Neural cell (in vitro differentiated cells): ENCODE measurements around the gene CADPS2.

Source experiments
- EP300 ChIP-seq: fragments of 450-650 bp; conservative IDR thresholded peaks from 2 replicates; pipeline ENCODE4 v1.6.1; 2014; ENCODE audit warnings: antibody characterized with exemption, mild to moderate bottlenecking, moderate library complexity; ENCODE audit not compliant: poor library complexity, severe bottlenecking
- EZH2 ChIP-seq: fragments of 200-600, 300-800 bp; shearing (Covaris generic), sonication (generic); IDR thresholded peaks from 2 replicates; pipeline ENCODE4 v1.6.1; 2014; ENCODE audit warnings: antibody characterized with exemption, low read length, borderline replicate concordance, mild to moderate bottlenecking; ENCODE audit not compliant: insufficient read depth, poor library complexity, severe bottlenecking
- RAD21 ChIP-seq: fragments of 450-650 bp; conservative IDR thresholded peaks from 2 replicates; pipeline ENCODE4 v1.6.1; 2014; ENCODE audit warnings: antibody characterized with exemption, mild to moderate bottlenecking, moderate library complexity
- TF ChIP-seq, protein P1 (sequence below): fragments of 450-650 bp; IDR thresholded peaks from 2 replicates; pipeline ENCODE4 v1.5.1; 2014; ENCODE audit warnings: antibody characterized with exemption, mild to moderate bottlenecking, moderate library complexity; ENCODE audit not compliant: poor library complexity, severe bottlenecking

DNA sequence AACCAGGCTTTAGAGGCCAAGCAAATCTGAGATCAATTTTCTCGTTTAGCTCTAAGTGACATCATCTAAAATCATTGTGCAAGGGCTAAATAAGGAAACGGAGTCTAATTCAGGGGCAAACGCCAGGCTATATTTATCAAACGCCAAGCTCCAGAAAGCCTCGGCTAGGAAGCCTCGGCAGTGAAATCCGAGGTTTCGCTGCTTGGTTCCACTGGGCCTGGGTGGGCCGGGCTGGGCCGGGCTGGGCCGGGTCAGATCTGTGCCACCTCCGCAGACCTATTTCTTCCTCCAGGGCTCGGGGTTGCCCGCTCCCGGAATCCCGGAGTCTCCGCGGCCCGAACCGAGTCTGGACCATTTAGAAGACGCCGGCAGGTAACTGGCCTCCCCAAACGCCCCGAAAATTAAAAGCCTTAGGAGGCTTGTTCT lies 581.3 kb downstream of the CADPS2 start:
- TF ChIP-seq RAD21 (no peak), EP300 (no peak), EZH2 (no peak)
- TF ChIP-seq, protein P1, sequence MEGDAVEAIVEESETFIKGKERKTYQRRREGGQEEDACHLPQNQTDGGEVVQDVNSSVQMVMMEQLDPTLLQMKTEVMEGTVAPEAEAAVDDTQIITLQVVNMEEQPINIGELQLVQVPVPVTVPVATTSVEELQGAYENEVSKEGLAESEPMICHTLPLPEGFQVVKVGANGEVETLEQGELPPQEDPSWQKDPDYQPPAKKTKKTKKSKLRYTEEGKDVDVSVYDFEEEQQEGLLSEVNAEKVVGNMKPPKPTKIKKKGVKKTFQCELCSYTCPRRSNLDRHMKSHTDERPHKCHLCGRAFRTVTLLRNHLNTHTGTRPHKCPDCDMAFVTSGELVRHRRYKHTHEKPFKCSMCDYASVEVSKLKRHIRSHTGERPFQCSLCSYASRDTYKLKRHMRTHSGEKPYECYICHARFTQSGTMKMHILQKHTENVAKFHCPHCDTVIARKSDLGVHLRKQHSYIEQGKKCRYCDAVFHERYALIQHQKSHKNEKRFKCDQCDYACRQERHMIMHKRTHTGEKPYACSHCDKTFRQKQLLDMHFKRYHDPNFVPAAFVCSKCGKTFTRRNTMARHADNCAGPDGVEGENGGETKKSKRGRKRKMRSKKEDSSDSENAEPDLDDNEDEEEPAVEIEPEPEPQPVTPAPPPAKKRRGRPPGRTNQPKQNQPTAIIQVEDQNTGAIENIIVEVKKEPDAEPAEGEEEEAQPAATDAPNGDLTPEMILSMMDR: no peak
